IMR-90 (cell line): ENCODE results near the gene KBTBD4. TPM values are rescaled to one million over a fixed set of nuclear protein-coding genes. Genes with fewer than 3 reads are reported as not detected.
A peak's percentile ranks its signal among the peaks of the same experiment; 100 is the strongest.
"Not testable (repeated sequence)": the region's sequence is repeated elsewhere in the genome, so short reads cannot be mapped to it uniquely, and the experiment has no call there.

Experiments used
- ATAC-seq: fragments of 200-7000 bp; cut with Tn5 transposase; 2 replicates; pipeline ENCODE4 v1.9.1; 2020; ENCODE audit warnings: low read depth, mild to moderate bottlenecking, moderate library complexity
- BruUV-seq: library from RNA; stranded (reverse); fragments of 400-500 nt; replicated peaks from 2 replicates; lab custom pipeline; 2021; lab: Mats Ljungman, UMichigan
- CTCF ChIA-PET: fragments of 300-600 bp; formaldehyde crosslinking; extraction: SDS; loops from one replicate; lab custom pipeline; 2021; ENCODE audit warnings: antibody characterized with exemption; lab: Yijun Ruan, JAX
- POLR2A ChIA-PET: fragments of 300-600 bp; sonication (Branson Sonifier 250); formaldehyde crosslinking; loops from one replicate; lab custom pipeline; 2022; ENCODE audit warnings: antibody characterized with exemption; ENCODE audit not compliant: unreplicated experiment; lab: Charles Lee
- DNase-seq: peaks from one replicate; pipeline ENCODE4 v3.0.0; 2013
- H2AFZ ChIP-seq: replicated peaks from 2 replicates; pipeline ENCODE3; 2013; ENCODE audit warnings: low read length, mild to moderate bottlenecking; ENCODE audit not compliant: poor library complexity
- H2AK5ac ChIP-seq: 2 replicates; pipeline ENCODE4 v1.6.1; 2013; ENCODE audit warnings: low read depth, low read length, inconsistent platforms
- H2AK9ac ChIP-seq: replicated peaks from 2 replicates; pipeline ENCODE3; 2013; ENCODE audit warnings: mild to moderate bottlenecking, low read depth, low read length, moderate library complexity; ENCODE audit not compliant: poor library complexity
- H2BK120ac ChIP-seq: 2 replicates; pipeline ENCODE4 v1.6.1; 2013; ENCODE audit warnings: low read depth, low read length, inconsistent platforms
- H2BK15ac ChIP-seq: 3 replicates; pipeline ENCODE4 v1.6.1; 2013; ENCODE audit warnings: low read depth, low read length, inconsistent platforms
- H2BK20ac ChIP-seq: 2 replicates; pipeline ENCODE4 v1.6.1; 2013; ENCODE audit warnings: low read depth, mild to moderate bottlenecking, inconsistent platforms, low read length, moderate library complexity
- H2BK5ac ChIP-seq: 2 replicates; pipeline ENCODE4 v1.6.1; 2013; ENCODE audit warnings: mild to moderate bottlenecking, low read depth, low read length, inconsistent platforms; ENCODE audit not compliant: poor library complexity, severe bottlenecking
- H3K14ac ChIP-seq: replicated peaks from 2 replicates; pipeline ENCODE4 v1.6.1; 2013; ENCODE audit warnings: low read depth, low read length, inconsistent platforms
- H3K18ac ChIP-seq: 2 replicates; pipeline ENCODE4 v1.6.1; 2013; ENCODE audit warnings: low read depth, low read length, control low read depth
- H3K23ac ChIP-seq: 2 replicates; pipeline ENCODE4 v1.6.1; 2013; ENCODE audit warnings: low read depth, low read length, inconsistent platforms
- H3K27ac ChIP-seq: 2 replicates; pipeline ENCODE4 v1.5.1; 2013; ENCODE audit warnings: mild to moderate bottlenecking, control low read depth, low read length; ENCODE audit not compliant: insufficient read depth
- H3K27me3 ChIP-seq: 2 replicates; pipeline ENCODE4 v1.6.1; 2013; ENCODE audit warnings: low read length; ENCODE audit not compliant: control insufficient read depth, insufficient read depth
- H3K36me3 ChIP-seq: 2 replicates; pipeline ENCODE4 v1.6.1; 2013; ENCODE audit warnings: low read length, mixed read lengths; ENCODE audit not compliant: control insufficient read depth, insufficient read depth
- H3K4ac ChIP-seq: 2 replicates; pipeline ENCODE4 v1.6.1; 2013; ENCODE audit warnings: low read depth, low read length, inconsistent platforms
- H3K4me1 ChIP-seq: 2 replicates; pipeline ENCODE4 v1.6.1; 2013; ENCODE audit warnings: low read length, mixed read lengths; ENCODE audit not compliant: control insufficient read depth, insufficient read depth
- H3K4me2 ChIP-seq: 2 replicates; pipeline ENCODE4 v1.6.1; 2013; ENCODE audit warnings: low read depth, mild to moderate bottlenecking, control low read depth, low read length, moderate library complexity
- H3K4me3 ChIP-seq: 2 replicates; pipeline ENCODE4 v1.5.1; 2013; ENCODE audit warnings: low read depth, mild to moderate bottlenecking, control low read depth, low read length, moderate library complexity; ENCODE audit not compliant: insufficient read depth
- H3K56ac ChIP-seq: 2 replicates; pipeline ENCODE4 v1.6.1; 2013; ENCODE audit warnings: low read length, inconsistent platforms; ENCODE audit not compliant: insufficient read depth; ENCODE audit errors: extremely low read depth
- H3K79me1 ChIP-seq, 2 experiments: 2 replicates each; pipeline ENCODE4 v1.6.1; 2013; ENCODE audit warnings: low read length in 2 of 2, inconsistent platforms in 1 of 2, low read depth in 1 of 2
- H3K9ac ChIP-seq: 2 replicates; pipeline ENCODE4 v1.6.1; 2013; ENCODE audit warnings: low read depth, low read length, control low read depth
- H3K9me1 ChIP-seq: 2 replicates; pipeline ENCODE4 v1.6.1; 2013; ENCODE audit warnings: low read length, inconsistent platforms; ENCODE audit not compliant: insufficient read depth
- H3K9me3 ChIP-seq: 2 replicates; pipeline ENCODE4 v1.6.1; 2013; ENCODE audit warnings: low read length; ENCODE audit not compliant: control insufficient read depth, insufficient read depth
- H4K20me1 ChIP-seq: 2 replicates; pipeline ENCODE4 v1.6.1; 2013; ENCODE audit warnings: low read length, inconsistent platforms; ENCODE audit not compliant: insufficient read depth
- H4K5ac ChIP-seq: 2 replicates; pipeline ENCODE4 v1.6.1; 2013; ENCODE audit warnings: mild to moderate bottlenecking, low read depth, low read length, control low read depth
- H4K8ac ChIP-seq, 2 experiments: 2 replicates each; pipeline ENCODE4 v1.6.1; 2013; ENCODE audit warnings: low read depth in 2 of 2, low read length in 2 of 2, control low read depth in 1 of 2, inconsistent platforms in 1 of 2
- H4K91ac ChIP-seq: 2 replicates; pipeline ENCODE4 v1.6.1; 2013; ENCODE audit warnings: low read depth, low read length, inconsistent platforms; ENCODE audit not compliant: insufficient read depth
- CEBPB ChIP-seq: IDR thresholded peaks from 2 replicates; pipeline ENCODE4 v1.6.1; 2012; ENCODE audit warnings: low read depth, low read length, improper control_type of control experiment
- ELK1 ChIP-seq: fragments of 150-350 bp; IDR thresholded peaks from 2 replicates; pipeline ENCODE4 v1.6.1; 2016; ENCODE audit warnings: low read depth, mild to moderate bottlenecking, low read length, moderate library complexity, borderline replicate concordance
- FOS ChIP-seq: fragments of 150-350 bp; IDR thresholded peaks from 2 replicates; pipeline ENCODE4 v1.6.1; 2016; ENCODE audit warnings: low read depth, low read length
- MAFK ChIP-seq: IDR thresholded peaks from 2 replicates; pipeline ENCODE4 v1.6.1; 2012; ENCODE audit warnings: low read depth, low read length, improper control_type of control experiment
- MXI1 ChIP-seq: IDR thresholded peaks from 2 replicates; pipeline ENCODE4 v1.6.1; 2012; ENCODE audit warnings: low read depth, mild to moderate bottlenecking, low read length, moderate library complexity, borderline replicate concordance
- WGBS, 2 experiments: methylation state at CpG; one replicate each; pipeline versions ENCODE4 v1.1.5 to v1.1.7; 2013; ENCODE audit warnings: missing lambda C conversion rate in 2 of 2; ENCODE audit not compliant: insufficient read length in 1 of 2; ENCODE audit errors: extremely low coverage in 2 of 2; 5-methylcytosine and 5-hydroxymethylcytosine counted together
- dilution Hi-C: fragments of 300-500 bp; cut with HindIII; formaldehyde crosslinking; loops from one replicate; pipeline ENCODE4 v1.14.3; 2018; ENCODE audit warnings: low sequenced_read_pairs; ENCODE audit not compliant: unreplicated experiment
- in situ Hi-C: fragments of 300-500 bp; cut with MboI; formaldehyde crosslinking; loops from 3 replicates; pipeline ENCODE4 v1.14.3; 2019; ENCODE audit warnings: low sequenced_read_pairs, inconsistent platforms, mixed read lengths
- intact Hi-C: fragments of 100-400 bp; cut with micrococcal nuclease; formaldehyde crosslinking; loops from 2 replicates; pipeline ENCODE4 v1.10.0; 2022
- polyA plus RNA-seq, 3 experiments: library from polyadenylated mRNA; depleted of rRNA; stranded (reverse); fragments of >200 nt; gene quantifications; 2 replicates each; pipeline ENCODE4 v1.2.3, GENCODE V29; 2012; ENCODE audit warnings: low replicate concordance in 1 of 3
- total RNA-seq: library from RNA; depleted of rRNA; stranded (reverse); fragments of >200 nt; gene quantifications from 2 replicates; pipeline ENCODE4 v1.2.3, GENCODE V29; 2012

KBTBD4 gene
- total and polyA plus RNA-seq, 2 of the 4 experiments (the other 2 are of a cell fraction), result 14.9 to 41.6 TPM

GRCh38 chr11:47550288-47551047 is 28.3 kb downstream of the KBTBD4 start:
- ATAC-seq (no peak), DNase-seq (no peak)
- in situ Hi-C loops, result no loop called here
- Histone ChIP-seq H3K79me1 (peaks cover 0 to 48% of the 10 kb centered on the region in 2 experiments; a peak in 2 of 4 replicates), H2BK5ac (no peak overlapping the region), H3K9me3 (no peaks in the 10 kb centered on the region), H3K9me1 (peaks cover 6% of the 10 kb centered on the region), H2AK9ac (no peak overlapping the region), H3K9ac (no peak overlapping the region), H3K4me1 (peaks cover 3% of the 10 kb centered on the region), H3K14ac (no peak overlapping the region), H3K4me3 (no peak overlapping the region), H2BK120ac (no peak overlapping the region), H2AK5ac (no peak overlapping the region), H3K23ac (no peak overlapping the region), H2BK20ac (no peak overlapping the region), H3K4ac (no peak overlapping the region), H3K27ac (no peak overlapping the region), H4K91ac (no peak overlapping the region), H4K5ac (no peak overlapping the region), H3K56ac (no peak overlapping the region), H3K27me3 (no peaks in the 10 kb centered on the region), H4K20me1 (peaks cover 68% of the 10 kb centered on the region), H2BK15ac (no peak overlapping the region), H3K18ac (no peak overlapping the region), H4K8ac (no peak overlapping the region), H2AFZ (no peak overlapping the region), H3K36me3 (no peaks in the 10 kb centered on the region), H3K4me2 (peak overlapping the region; percentile 42; the same call in 1 of the 2 replicates)
- dilution Hi-C loops, result no loop called here
- CTCF ChIA-PET, result interaction anchor here (0.6 to 1.9 kb wide), 3 partner anchors 32 to 908 kb away, joined by 3 to 4 read pairs (median 3); no protein-coding TSS in a partner anchor
- no TSS peak for BruUV-seq
- TF ChIP-seq MAFK (no peak), FOS (no peak), ELK1 (no peak), CEBPB (peak; percentile 26; the same call in 1 of the 2 replicates), MXI1 (no peak)
- POLR2A ChIA-PET, result no interaction called here
- intact Hi-C loops, result no loop called here
- WGBS, 2 experiments, result 92% methylated on average over 2 of the region's 10 CpGs; no CpG with 5 or more reads in 1 of the 2 experiments

- ATAC-seq, H2AFZ ChIP-seq, H3K9ac ChIP-seq, POLR2A ChIA-PET, H3K14ac ChIP-seq, H4K5ac ChIP-seq, H2BK20ac ChIP-seq, H3K56ac ChIP-seq, dilution Hi-C loops, H4K8ac ChIP-seq, H3K4ac ChIP-seq, H3K4me3 ChIP-seq, H3K27me3 ChIP-seq, H2AK5ac ChIP-seq, H2BK15ac ChIP-seq, H3K9me1 ChIP-seq, H3K36me3 ChIP-seq, BruUV-seq, H2BK5ac ChIP-seq, intact Hi-C loops, H3K4me2 ChIP-seq, H2BK120ac ChIP-seq, H3K23ac ChIP-seq, H3K9me3 ChIP-seq, H3K4me1 ChIP-seq, in situ Hi-C loops, H4K91ac ChIP-seq, H3K18ac ChIP-seq, CTCF ChIA-PET, H3K27ac ChIP-seq, DNase-seq, H2AK9ac ChIP-seq: not testable (repeated sequence)
- peaks cover 96% of the 10 kb centered on the region for H4K20me1 ChIP-seq
- WGBS, 2 experiments, result 100% methylated on average over 1 of the region's 7 CpGs; no CpG with 5 or more reads in 1 of the 2 experiments
- peaks cover 0 to 53% of the 10 kb centered on the region in 2 experiments; a peak in 2 of 4 replicates for H3K79me1 ChIP-seq
Observed at GRCh38 chr11:47546274-47546673, 32.5 kb downstream of the KBTBD4 start.
